GM12801 (cell line): ENCODE data around the gene IQSEC1.

ENCODE experiments used
- CTCF ChIP-seq: IDR thresholded peaks from one replicate; pipeline ENCODE4 v1.5.1; 2011; ENCODE audit warnings: control low read depth; ENCODE audit not compliant: insufficient read length; ENCODE audit errors: extremely low read depth

IQSEC1 gene

GRCh38 chr3:13022348-13023234 is 50.6 kb downstream of the IQSEC1 start:
- no peak for TF ChIP-seq CTCF

- no peak for TF ChIP-seq CTCF
Measured at GRCh38 chr3:13021141-13022114, 51.8 kb downstream of the IQSEC1 start.

GRCh38 chr3:13020159-13020750 is 53.0 kb downstream of the IQSEC1 start:
- no peak for TF ChIP-seq CTCF

GRCh38 chr3:13019243-13020095 is 53.8 kb downstream of the IQSEC1 start:
- TF ChIP-seq CTCF, result no peak

- no peak for TF ChIP-seq CTCF
Measured at GRCh38 chr3:13018561-13019242, 54.5 kb downstream of the IQSEC1 start.

GRCh38 chr3:13018043-13018451 is 55.2 kb downstream of the IQSEC1 start:
- TF ChIP-seq CTCF, result no peak
